ENCODE data around the gene KLK11.

KLK11 gene

DNA sequence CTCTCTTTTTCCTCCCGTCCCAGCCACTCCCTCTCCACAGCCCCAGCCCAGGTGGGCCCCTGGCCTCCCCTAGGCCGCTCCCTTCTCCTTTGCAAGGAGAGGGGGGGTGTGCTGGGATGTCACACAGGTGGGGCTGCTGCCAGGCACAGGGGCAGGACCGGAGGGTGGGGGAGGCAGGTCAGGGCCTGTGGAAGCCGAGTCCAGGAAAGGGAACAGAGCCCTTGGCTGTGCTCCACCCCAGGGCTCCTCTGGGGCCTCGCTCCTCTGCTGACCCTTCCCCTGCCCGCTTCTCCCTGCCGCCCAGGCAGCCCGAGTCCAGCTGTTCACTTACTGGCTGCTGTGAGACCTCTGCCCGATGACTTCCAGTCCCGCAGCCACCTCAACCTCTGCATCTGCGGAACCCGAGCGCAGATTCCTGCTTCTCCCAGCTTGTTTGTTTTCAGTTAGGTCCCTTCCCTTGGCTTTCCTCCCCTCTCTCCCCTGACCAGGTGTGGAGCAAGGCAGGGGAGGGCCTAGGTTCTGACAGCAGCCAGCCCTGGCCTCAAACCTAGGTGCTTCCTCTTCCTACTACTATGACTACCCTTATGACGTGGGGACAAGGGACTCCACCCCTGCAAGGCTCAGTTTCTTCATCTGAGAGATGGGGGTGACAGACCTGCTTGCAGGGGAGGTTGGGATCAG, 850 bp upstream of the KLK11 start:
- DNase-seq = no peak

- no peak for DNase-seq
Observed at GRCh38 chr19:51025809-51026553, 435 bp downstream of the KLK11 start.

DNA sequence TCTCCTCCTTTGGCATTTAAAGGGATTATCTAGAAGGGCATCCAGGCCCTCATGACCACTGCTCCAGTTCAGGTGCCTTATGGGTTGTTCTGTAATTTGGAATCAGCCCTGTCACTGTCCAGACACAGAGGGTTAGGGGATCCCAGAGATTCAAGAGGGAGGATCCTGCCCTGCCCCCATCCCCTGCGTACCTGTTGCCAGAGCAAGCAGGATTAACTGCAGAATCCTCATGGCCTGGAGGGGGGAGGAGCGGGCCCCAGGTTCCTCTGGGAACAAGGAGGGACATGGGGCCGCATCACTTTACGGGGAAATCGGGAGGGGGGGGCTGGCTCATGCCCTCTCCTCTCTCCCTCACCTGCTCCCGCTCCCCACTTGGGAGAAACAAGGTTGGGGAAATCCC, 1.0 kb downstream of the KLK11 start:
- DNase-seq = no peak

- no peak for DNase-seq
Observed at GRCh38 chr19:51024924-51025323, 1.5 kb downstream of the KLK11 start.

DNA sequence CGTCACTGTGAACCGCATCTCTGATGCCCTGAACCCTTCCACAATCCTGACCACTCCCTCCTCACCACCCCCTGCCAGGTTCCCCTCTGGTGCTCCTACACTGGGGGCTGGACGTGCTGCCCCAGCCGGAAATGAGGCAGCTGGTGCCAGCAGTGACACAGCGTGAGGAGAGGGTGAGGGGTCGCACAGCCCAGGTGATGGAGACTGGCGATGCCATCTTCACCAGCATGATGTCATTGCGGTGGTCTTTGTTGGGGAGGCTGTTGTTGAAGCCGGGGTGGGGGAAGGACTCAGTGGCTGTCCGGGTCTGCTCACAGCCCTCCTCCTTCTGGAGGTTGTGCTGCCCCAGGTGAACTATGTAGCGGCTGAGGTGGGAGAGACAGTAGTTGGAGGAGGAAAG, 2.5 kb downstream of the KLK11 start:
- no peak for DNase-seq

DNA sequence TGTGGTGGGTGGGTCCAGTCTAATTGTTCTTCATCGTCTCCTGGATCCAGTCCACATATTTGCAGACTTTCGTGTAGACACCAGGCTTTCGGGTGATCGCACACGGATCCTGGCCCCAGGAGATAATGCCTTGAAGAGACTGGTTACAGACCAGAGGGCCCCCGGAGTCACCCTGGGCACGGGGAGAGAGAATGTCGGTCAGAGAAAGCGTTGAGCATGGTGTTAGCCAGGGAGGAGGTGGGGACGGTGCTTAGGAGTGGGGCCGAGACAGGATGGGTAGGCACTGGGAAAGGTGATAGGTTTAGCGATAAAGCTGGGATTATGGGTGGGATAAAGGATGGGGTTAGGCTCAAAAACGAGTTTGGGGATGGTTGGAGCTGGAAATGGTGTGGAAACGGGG, 3.9 kb downstream of the KLK11 start:
- no peak for DNase-seq

DNA sequence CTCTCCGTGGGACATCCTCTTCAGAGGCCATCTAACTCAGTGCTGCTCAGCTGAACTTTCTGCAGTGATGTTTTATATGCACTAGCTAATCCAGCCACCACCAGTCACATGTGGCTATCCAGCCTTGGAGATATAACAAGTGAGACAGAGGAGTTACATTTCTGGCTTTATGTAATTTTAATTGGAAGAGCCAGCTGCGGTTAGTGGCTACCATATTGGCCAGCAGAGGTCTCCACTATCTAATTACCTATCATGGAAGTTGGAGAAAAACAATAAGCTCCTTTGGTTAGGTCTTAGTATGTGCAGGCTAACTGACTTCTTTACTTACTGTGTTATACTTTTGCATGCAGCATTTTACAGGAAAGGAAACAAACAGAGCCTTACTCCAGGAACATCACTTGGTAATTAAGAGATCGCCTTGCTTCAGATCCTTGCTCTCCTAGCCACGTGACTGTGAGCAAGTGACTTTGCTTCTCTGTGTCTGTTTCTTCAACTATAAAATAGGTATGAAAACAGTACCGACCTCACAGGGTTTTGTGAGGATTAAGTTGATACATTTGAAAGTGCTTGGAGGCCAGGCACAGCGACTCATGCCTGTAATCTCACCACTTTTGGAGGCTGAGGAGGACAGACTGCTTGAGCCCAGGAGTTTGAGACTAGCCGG, 5.3 kb downstream of the KLK11 start:
- DNase-seq = peak; percentile 65

DNA sequence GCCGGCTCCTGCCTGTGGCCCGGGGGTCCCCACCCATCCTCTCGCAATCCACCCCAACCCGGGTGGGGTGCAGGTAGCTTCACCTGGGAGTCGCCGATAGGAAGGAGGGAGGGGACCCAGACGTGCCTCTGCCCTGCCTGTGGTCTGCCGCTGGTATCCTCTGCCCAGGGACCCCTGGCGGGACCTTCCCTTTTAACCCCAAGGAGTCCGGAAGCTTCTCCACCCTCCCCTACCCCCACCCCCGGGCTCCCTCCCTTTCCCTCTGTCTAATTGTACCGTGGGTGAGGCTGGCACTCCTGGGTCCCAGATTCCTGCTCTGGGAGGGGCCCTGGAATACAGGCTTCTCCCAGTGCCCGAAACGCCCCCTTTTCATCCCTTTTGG, 6.9 kb downstream of the KLK11 start, which contains the start of gene KLK10:
KLK10 (minus strand) TSS at position 166 of the 382 bp plus-strand sequence. CDS start 579 bp downstream, outside the sequence.
- no peak for DNase-seq

DNA sequence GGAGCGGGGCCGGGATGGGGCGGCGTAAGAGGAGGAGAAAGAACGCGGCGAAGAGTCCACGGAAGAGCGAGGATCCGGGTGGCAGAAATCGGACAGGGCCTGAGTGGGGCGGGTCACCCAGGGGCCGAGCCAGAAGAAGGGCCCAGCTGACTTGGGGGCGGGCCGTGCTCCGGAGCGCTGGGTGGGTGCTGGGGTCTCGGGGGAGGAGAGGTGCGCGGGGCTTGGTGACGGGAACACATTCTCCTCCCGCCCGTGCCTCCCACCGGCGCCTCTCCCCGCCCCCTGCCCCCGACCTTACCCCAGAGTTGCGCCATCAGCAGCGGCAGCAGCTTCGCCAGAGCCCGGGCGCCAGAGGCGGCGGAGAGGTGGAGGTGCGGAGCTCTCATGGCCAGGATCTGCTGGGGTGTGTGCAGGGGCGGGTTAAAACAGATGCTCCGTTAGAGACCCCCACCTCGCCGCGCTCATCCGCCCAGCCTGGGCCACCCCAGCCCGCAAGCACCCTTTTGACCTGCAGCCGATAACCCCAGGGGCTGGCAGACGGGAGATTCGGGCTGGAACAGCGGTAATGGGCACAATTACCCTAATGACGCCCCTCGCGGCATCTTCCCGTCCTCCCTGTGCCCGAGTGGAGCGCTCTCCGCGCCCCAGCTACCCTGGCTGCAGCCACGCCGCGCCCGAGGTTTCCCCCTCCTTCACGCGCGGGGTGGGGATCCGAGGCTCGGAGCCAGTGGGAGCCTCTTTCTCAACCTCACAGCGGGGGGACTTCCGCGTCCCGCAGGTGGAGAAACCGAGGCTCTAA, 7.5 kb downstream of the KLK11 start:
- DNase-seq = peak; percentile 36

- peak; percentile 80 for DNase-seq
Observed at GRCh38 chr19:51016798-51017683, 9.4 kb downstream of the KLK11 start.

GRCh38 chr19:51015691-51016267, 10.6 kb downstream of the KLK11 start:
- no peak for DNase-seq

DNA sequence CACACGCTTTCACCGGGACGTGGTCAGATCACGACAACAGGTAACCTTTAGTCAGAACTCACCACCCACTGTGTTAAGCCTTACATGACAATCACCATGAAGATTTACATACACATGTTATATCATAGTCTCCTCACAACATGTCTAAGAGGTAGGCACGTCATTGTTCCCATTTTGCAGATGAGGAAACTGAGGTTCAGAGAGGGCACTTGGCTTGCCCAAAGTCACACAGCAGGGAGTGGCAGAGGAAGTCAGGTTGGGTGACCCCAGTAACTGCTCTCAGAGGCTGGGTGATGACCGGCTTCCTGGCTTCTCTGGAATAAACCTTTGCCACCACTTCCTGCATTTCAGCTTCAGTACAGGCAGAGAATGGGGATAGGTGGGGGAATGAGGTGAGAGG, 12.2 kb downstream of the KLK11 start:
- DNase-seq = no peak

GRCh38 chr19:51012661-51013190, 13.7 kb downstream of the KLK11 start:
- DNase-seq = no peak

DNA sequence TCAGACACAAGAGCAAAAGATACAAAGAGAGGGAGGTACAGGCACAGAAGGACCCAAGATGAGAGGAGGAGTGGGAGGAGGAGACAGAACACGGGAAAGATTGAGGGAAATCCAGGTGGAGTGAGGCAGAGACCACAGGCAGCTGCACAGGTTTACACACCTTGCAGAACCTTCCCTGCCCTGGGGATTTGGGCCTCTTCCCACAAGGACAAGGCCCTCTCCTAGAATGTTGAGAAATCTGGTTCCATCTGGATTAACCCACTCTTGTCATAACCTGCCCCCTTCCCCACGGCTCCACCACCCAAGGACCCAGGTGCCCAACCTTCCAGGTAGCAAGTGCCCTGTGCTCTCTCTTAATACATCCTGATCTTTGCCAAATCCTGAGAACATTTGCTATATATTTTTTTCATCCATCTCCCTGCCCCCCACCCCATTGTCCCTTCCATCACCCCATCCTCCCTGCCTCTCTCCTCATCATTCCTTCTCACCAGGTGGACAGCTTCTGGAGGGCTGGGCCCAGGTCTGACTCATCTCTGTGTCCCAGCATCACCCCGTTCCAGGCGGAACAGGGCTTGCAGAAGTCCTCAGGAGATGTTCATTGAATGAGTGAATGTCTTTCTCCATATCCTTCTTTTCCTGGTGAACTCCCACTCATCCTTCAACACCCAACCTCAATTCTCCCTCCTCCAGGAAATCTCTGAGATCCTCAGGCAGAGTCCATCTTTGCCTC, 16.2 kb downstream of the KLK11 start:
- DNase-seq = no peak

DNA sequence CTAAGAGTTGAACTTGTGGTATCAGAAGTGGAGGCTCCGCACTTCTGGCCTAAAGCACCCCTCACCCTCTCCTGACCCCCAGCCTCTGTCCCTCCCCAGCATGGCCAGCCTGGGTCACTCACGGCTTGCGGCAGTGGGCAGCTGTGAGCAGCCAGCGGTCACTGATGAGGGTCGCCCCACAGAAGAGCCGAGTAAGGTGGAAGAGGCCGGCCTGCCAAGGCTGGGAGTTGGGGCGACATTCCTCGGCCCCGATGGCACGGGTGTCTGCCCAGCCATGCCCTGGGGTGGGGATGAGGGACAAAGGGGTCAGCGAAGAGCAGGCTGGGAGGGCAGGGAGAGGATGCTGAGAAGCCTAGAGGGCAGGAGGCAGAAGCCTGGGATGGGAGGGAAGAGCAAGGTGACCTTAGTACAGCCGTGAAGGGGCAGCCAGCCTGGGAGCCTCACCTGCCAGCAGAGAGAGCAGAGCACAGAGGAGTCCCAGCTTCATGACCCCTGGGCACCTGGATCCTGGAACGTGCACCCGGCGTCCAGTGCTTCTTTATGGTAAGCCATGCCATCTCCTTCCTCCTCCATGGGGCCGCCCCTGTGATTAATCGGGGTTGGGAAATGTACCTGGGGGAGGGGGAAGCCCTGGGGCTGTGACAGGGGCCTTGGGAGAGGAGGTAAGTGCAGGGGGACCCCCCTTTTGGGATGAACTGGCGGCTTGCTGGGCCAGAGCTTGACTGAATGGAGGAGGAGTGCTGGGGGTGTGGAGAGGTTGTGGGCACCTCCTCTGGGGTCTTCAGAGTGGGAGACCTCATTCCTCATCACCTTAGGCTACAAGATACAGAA, 17.1 kb downstream of the KLK11 start:
- DNase-seq = no peak

DNA sequence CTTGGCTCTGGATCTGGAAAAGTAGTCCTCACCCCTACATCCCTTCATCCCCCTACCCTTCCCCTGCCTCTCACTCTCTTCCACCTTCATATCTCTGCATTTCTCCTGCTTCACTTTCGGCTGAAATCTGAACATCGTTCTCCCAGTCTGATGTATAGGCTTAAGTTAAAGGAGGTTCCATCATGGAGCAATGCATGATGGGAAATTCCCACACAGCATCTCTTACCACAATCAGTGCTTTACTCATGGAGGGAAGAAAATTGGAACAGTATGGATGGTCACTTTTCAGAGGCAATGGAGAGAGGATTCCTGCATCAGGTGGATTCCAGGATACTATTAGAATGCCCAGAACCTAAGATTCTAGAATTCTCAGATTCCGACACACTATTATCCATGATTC, 18.9 kb downstream of the KLK11 start:
- no peak for DNase-seq

DNA sequence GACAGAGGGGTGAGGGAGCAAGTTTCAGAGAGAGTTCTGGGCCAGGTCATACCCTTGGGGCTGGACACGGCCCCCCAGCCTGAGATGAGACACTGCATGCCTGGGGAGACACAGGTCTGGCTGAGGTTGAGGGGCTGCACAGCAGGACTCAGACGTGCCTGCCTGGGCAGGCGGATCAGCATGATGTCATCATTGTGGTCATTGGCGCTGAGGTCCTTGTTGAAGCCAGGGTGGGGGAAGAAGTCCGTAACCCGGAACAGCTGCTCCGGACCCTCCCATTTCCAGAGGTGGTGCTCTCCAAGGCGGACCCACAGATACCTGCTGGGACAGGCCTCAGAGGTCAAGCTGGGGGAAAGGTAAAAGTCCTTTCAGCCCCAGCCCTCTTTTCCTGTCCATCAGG, 20.0 kb downstream of the KLK11 start:
- no peak for DNase-seq

GRCh38 chr19:51005248-51005647, 21.2 kb downstream of the KLK11 start:
- DNase-seq = no peak

DNA sequence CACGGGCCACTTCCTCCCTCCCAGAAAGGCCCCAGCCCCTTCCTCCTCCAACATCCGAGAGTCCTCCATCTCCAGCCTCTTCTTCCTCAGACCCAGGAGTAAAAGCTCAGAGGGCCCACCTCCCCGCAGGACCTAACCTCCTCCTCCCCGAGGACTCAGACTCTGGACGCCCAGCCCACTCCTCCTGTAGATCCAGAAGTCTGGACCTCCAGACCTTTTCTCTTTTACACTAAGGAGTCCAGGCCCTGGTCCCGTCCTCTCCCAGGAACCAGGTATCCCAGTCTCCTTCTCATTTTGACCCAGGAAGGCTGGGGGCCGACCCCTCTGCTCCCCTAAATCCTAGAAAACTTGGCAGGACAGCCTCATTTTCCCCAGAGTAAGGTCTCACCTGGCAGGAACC, 23.1 kb downstream of the KLK11 start:
- DNase-seq = no peak

All from retina (tissue), 1 donor.